Erythroblast (primary cell): ENCODE data around the gene TRIP10.
"Not testable (repeated sequence)": the region's sequence is repeated elsewhere in the genome, so short reads cannot be mapped to it uniquely, and the experiment has no call there.

Experiments used
- DNase-seq, 2 experiments: peaks; one replicate each; lab custom pipeline; 2025; lab: John Stamatoyannopoulos, UW
- GATA1 ChIP-seq: IDR thresholded peaks from 2 replicates; pipeline ENCODE4 v1.6.1; 2011; ENCODE audit warnings: low read depth, mild to moderate bottlenecking, control low read depth, low read length, moderate library complexity
- POLR2A ChIP-seq: IDR thresholded peaks from 2 replicates; pipeline ENCODE4 v1.6.1; 2011; ENCODE audit warnings: mild to moderate bottlenecking, low read length

The TRIP10 gene

DNA sequence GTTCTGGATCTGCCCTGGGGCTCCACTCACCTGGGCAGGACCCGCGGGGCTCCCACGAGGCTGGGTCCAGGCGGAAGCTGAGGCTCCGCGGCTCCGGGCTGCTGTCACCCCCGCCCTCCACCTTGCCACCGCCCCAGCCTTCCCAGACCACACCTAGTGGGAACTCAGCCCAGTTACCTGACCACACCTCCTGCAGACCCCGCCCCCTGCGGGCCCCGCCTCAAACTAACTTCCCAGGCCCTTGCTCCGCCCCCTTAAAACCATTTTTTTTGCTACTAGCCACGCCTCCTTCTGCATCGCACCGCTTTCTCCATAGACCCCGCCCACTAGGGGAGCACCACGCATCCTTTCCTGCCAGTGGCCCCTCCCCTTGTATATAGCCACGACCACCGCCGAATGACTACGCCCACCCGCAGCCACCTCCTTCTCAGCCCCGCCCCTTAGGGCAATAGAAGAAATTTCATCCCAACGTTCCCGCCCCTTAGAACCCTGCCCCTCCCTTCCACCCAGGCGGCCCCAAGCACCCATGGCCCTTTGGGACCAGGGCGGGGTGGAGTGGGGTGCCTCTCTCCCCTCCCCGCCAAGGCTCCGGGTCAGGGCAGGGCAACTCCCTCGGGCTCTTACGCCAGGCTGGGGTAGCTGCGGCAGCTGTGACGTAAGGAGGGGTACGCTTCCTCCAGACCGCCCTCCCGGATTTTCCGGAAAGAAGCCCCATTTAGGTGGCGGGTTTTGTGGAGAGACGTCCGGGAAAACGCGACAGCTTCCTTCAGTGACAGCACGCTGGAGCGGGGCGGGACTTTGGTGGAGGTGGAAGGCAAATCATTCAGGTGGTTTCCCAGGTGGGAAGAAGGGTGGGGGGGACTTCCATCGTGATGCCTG is 28.1 kb downstream of the TRIP10 start, which contains the start of gene SH2D3A:
Gene SH2D3A (minus strand): TSS at position 79 of the 879 bp plus-strand sequence. CDS start 3,687 bp downstream, outside the sequence.
- peak; percentile 80 to 88 for DNase-seq
- TF ChIP-seq GATA1 = no peak

DNA sequence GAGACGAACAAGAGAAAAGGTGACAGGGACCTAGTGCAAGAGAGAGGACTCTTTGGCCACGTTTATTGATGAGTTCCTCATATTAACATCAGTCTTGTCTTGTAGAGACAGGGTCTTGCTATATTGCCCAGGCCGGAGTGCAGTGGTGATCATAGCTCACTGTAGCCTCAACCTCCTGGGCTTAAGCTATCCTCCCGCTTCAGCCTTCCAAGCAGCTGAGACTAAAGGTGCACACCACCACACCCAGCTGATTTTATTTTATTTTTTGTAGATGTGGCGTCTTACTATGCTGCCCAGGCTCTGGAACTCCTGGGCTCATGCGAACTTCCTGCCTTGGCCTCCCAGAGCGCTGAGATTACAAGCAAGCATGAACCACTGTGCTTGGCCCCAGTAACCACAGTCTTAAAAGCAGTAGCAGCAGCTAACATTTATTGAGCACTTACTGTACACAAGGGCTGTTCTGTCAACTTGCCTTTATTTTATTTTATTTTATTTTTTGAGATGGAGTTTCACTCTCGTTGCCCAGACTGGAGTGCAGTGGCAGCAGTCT is 28.8 kb downstream of the TRIP10 start:
- DNase-seq = no peak

GRCh38 chr19:6769006-6769619 is 29.6 kb downstream of the TRIP10 start:
- peak; percentile 40 to 62 for DNase-seq
- TF ChIP-seq GATA1 (no peak), POLR2A (no peak)

More for the DNA sequence above, 28.8 kb downstream of the TRIP10 start:
- no peak for TF ChIP-seq GATA1
- no peak for TF ChIP-seq POLR2A

GRCh38 chr19:6771648-6772027 is 32.2 kb downstream of the TRIP10 start:
- not testable (repeated sequence) for DNase-seq

GRCh38 chr19:6772028-6772865 is 32.8 kb downstream of the TRIP10 start, which contains the start of gene VAV1:
Gene VAV1, plus strand, starts transcription at chr19:6772708. Its CDS starts 100 bp downstream, at chr19:6772808.
- DNase-seq = no peak

GRCh38 chr19:6772866-6773322 is 33.4 kb downstream of the TRIP10 start:
- no peak for TF ChIP-seq GATA1
- TF ChIP-seq POLR2A = no peak
- DNase-seq = no peak

More at GRCh38 chr19:6772028-6772865, 32.8 kb downstream of the TRIP10 start, which contains the start of gene VAV1:
- TF ChIP-seq POLR2A (no peak), GATA1 (no peak)

DNA sequence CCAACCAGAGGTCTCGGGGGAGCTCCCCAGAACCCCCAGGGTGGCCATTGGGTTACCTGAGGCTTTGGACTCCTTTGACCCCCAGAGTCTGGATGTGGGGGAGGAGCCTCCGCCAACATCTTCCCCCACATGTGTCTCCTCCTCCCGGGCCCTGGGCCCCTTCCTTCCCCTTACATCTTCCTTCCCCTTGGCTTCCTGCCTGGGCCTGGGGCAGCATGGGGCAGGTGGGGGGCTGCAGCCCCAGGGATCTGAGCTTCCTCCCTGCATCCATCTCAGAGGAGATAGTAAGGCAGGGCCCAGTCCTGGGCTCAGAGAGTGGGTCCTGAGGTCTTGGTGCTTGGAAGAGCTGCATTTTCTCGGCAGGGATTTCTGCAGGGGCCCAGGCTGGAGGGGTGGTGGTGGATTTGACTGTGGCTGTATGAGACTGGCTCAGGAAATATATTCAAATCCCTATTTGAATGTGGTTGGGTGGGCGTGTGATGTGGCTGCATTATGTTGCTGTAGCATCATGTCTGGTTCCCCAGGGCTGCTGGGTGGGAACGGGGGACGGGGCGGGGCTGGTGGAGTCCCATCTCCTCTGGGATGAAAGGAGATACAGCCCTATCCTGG is 33.9 kb downstream of the TRIP10 start:
- DNase-seq = no peak

DNA sequence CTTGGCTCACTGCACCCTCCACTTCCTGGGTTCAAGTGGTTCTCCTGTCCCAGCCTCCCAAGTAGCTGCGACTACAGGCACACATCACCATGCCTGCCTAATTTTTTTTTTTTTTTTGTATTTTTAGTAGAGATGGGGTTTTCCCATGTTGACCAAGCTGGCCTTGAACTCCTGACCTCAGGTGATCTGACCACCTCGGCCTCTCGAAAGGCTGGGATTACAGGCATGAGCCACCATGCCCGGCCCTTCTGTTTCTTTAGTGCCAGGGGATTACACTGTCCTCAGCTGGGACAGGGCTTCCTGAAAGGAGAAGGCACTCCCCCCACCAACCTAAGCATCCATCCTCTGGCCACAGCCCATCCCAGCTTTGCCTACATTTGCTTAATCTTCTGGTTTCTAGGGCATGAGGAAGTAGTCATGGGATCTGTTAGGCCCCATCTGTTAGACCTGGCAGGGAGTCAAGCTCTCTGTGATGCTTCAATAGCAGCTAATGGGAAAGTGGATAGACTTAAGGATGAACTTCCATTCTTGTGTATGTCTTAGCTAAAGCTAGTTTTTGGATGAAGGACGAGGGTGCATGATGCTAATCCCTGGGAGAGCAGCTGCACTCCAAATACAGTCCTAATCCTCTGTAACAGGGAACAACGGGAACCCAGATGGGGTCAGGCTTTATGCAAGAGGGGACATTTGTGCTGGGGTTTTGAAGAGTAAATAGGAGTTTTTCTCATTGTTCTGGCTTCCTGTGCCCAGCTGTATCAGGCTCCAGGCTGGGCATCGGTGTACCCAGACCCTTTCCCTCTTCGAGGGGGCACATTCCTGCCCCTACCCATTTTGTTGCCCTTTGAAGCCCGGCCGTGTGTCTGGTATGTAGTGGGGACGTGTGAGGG is 35.6 kb downstream of the TRIP10 start:
- TF ChIP-seq GATA1 (no peak), POLR2A (no peak)
- no peak for DNase-seq

More for the DNA sequence above, 33.9 kb downstream of the TRIP10 start:
- no peak for TF ChIP-seq POLR2A
- TF ChIP-seq GATA1 = no peak

- DNase-seq = not testable (repeated sequence)
Observed at GRCh38 chr19:6776045-6776444, 36.6 kb downstream of the TRIP10 start.

DNA sequence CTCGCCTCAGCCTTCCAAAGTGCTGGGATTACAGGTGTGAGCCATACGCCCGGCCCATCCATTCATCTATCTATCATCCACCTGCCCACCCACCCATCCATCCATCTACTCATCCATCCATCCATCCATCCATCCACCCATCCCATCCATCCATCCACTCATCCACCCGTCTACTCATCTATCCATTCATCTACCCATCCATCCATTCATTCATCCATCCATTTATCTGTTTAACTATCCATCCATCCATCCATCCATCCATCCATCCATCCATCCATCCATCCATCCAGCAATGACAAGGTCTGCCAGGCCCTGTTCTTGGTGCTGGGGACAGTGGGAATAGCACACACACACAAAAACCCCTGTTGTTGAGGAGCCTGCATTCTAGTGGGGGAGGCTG is 37.5 kb downstream of the TRIP10 start:
- TF ChIP-seq POLR2A = no peak
- TF ChIP-seq GATA1 = no peak
- DNase-seq = no peak

GRCh38 chr19:6777434-6777833 is 38.0 kb downstream of the TRIP10 start:
- DNase-seq = no peak
- TF ChIP-seq POLR2A = no peak
- TF ChIP-seq GATA1 = no peak

- DNase-seq = no peak
- TF ChIP-seq POLR2A = no peak
- TF ChIP-seq GATA1 = no peak
Observed at GRCh38 chr19:6778386-6778785, 38.9 kb downstream of the TRIP10 start.

DNA sequence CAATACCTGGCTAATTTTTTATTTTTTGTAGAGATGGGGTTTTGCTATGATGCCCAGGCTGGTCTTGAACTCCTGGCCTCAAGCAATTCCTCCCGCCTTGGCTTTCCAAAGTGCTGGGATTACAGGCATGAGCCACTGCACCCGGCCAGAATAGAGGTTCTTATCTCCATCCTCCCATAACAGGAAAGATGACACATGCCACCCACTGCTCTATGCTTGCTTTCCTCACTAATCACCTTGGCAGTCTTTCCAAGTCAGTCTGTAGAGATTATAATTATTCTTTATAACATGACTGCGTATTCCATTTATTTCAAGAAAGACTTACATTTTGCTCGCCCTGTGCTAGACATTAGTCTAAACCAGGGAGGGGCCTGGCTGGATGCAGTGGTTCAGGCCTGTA is 39.7 kb downstream of the TRIP10 start:
- TF ChIP-seq POLR2A (no peak), GATA1 (no peak)
- DNase-seq = no peak
